Uterus (tissue), 2 donors: Measurements from ENCODE around the gene ANP32A.

Experiments
- POLR2A ChIP-seq, 2 donors: fragments of 450-650 bp; IDR thresholded peaks; one replicate each; pipeline ENCODE4 v1.6.1; 2016; ENCODE audit warnings: antibody characterized with exemption in 2 of 2, mild to moderate bottlenecking in 1 of 2, moderate library complexity in 1 of 2
- TF ChIP-seq, protein P1 (sequence below), 4 experiments: fragments of 200-600 bp in 2 of 4; fragments of 450-650 bp in 2 of 4; sonication (generic) in 2 of 4; IDR thresholded peaks; one replicate each; pipeline ENCODE4 v1.5.1; 2016 to 2019; ENCODE audit warnings: antibody characterized with exemption in 4 of 4, mild to moderate bottlenecking in 2 of 4, moderate library complexity in 1 of 4

DNA sequence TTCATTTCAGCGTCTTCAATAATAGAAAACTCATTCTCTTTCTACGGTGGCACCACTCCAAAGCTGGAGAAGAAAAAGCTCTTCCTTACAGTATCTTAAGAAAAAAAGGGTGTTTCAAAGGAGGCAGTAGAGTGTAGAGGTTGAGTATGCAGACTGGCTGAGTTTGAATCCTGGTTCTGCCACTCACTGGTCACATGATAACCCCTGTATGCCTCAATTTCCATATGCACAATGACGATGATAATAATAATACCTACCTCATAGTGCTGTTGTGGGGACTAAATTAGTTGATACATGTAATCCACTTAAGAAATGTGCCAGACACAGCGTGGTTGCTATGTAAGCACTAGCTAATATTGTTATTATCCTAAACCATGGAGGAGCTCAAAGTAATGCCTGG lies 4.5 kb downstream of the ANP32A start:
- TF ChIP-seq, protein P1, sequence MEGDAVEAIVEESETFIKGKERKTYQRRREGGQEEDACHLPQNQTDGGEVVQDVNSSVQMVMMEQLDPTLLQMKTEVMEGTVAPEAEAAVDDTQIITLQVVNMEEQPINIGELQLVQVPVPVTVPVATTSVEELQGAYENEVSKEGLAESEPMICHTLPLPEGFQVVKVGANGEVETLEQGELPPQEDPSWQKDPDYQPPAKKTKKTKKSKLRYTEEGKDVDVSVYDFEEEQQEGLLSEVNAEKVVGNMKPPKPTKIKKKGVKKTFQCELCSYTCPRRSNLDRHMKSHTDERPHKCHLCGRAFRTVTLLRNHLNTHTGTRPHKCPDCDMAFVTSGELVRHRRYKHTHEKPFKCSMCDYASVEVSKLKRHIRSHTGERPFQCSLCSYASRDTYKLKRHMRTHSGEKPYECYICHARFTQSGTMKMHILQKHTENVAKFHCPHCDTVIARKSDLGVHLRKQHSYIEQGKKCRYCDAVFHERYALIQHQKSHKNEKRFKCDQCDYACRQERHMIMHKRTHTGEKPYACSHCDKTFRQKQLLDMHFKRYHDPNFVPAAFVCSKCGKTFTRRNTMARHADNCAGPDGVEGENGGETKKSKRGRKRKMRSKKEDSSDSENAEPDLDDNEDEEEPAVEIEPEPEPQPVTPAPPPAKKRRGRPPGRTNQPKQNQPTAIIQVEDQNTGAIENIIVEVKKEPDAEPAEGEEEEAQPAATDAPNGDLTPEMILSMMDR (IDR thresholded peaks at IDR 0.05) = no peak
- TF ChIP-seq POLR2A (IDR thresholded peaks at IDR 0.05) = no peak
